Measurements from ENCODE around the gene MDM4. TPM values are rescaled to one million over a fixed set of nuclear protein-coding genes. Genes with fewer than 3 reads are reported as not detected.

MDM4 gene
- polyA plus RNA-seq, 1 experiment = 21.4 TPM

DNA sequence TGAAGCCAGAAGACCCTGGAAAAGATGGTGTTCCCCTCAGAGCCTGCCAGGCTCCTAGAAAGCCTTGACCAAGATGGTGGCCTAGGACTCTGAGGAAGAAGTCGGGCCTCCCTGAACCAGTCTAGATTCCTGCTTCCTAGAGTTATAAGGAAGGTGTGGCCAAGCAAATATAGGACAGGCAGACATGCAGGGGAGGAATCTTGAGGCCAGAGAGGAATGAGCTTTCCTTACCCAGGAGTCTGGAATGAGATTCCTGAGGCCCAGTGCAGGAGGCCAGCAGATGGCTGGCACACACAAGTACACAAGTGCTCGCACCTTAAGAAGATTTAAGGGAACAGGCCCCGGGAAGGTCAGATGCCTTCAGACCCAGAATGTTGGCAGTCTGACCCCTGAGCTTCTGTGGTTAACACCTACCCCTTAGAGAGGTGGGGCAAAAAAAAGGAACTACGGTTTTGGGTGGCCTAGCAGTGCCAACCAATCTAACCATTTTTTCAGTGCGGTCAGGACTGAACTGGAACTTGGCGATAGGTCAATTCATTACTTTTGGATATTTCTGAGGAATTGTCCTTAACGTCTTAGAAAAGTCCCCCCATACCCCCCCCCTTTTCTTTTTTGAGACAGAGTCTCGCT is 73.3 kb downstream of the MDM4 start:
- ChIA-PET POLR2A (no interaction called here), CTCF (interaction anchor here (1.5 to 2.2 kb wide), 3 partner anchors 24 to 219 kb away, joined by 4 to 16 read pairs (median 4); no protein-coding TSS in a partner anchor)
- H3K27me3 ChIP-seq (ENCODE audit: control insufficient read depth, insufficient read depth, low read length) = no peaks in the 10 kb centered on the region
- no peaks in the 10 kb centered on the region for H3K9me3 ChIP-seq (ENCODE audit: control insufficient read depth, insufficient read depth, low read length)
- no peak overlapping the region for H3K4me3 ChIP-seq (ENCODE audit: low read depth, low read length)
- TF ChIP-seq, protein P1, sequence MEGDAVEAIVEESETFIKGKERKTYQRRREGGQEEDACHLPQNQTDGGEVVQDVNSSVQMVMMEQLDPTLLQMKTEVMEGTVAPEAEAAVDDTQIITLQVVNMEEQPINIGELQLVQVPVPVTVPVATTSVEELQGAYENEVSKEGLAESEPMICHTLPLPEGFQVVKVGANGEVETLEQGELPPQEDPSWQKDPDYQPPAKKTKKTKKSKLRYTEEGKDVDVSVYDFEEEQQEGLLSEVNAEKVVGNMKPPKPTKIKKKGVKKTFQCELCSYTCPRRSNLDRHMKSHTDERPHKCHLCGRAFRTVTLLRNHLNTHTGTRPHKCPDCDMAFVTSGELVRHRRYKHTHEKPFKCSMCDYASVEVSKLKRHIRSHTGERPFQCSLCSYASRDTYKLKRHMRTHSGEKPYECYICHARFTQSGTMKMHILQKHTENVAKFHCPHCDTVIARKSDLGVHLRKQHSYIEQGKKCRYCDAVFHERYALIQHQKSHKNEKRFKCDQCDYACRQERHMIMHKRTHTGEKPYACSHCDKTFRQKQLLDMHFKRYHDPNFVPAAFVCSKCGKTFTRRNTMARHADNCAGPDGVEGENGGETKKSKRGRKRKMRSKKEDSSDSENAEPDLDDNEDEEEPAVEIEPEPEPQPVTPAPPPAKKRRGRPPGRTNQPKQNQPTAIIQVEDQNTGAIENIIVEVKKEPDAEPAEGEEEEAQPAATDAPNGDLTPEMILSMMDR (IDR thresholded peaks at IDR 0.05; ENCODE audit: low read depth, low read length) = no peak
- no peak for DNase-seq (ENCODE audit: low read depth, low spot score)
- H3K27ac ChIP-seq (ENCODE audit: low read depth, low read length) = no peak overlapping the region

DNA sequence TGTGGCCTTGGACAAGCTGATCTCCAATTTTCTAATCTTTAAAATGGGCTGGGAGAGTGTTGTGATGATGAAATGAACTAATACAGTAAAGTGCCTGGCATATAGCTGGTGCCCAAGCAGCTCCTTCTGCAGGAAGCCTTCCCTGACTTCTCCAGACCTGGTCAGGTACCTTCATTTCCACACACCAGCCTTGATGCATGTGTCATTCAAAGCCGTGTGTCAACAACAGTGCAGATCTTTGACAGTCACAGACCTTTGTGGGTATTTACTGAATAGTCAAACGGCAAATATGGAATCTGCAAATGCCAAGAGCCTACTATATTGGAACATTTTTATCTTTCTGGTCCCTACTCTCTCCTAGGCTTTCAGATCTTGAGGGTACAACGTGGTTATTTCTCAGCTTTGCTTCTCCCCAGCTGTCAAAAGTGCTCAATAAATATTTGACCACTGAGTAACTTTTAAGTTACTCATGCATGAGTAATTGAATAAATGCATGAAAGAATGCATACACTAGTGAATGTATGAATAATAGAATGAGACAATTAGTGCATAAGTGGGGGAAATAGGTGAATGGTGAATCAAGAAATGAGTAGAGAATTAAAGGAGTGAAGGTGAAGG is 75.4 kb downstream of the MDM4 start:
- POLR2A ChIA-PET = interaction anchor here (1.1 kb wide), 1 partner anchor 76 kb away, joined by 3 read pairs; the partner anchor contains the start of gene MDM4
- H3K4me3 ChIP-seq (ENCODE audit: low read depth, low read length) = no peak overlapping the region
- H3K27ac ChIP-seq (ENCODE audit: low read depth, low read length) = no peak overlapping the region
- CTCF ChIA-PET = interaction anchor here (1.0 to 1.8 kb wide), 4 partner anchors 23 to 216 kb away, joined by 3 to 11 read pairs (median 4); no protein-coding TSS in a partner anchor
- H3K9me3 ChIP-seq (ENCODE audit: control insufficient read depth, insufficient read depth, low read length) = no peaks in the 10 kb centered on the region
- H3K27me3 ChIP-seq (ENCODE audit: control insufficient read depth, insufficient read depth, low read length) = no peaks in the 10 kb centered on the region
- DNase-seq (ENCODE audit: low read depth, low spot score) = peak; percentile 16
- TF ChIP-seq, protein P1 (IDR thresholded peaks at IDR 0.05; ENCODE audit: low read depth, low read length) = no peak

DNA sequence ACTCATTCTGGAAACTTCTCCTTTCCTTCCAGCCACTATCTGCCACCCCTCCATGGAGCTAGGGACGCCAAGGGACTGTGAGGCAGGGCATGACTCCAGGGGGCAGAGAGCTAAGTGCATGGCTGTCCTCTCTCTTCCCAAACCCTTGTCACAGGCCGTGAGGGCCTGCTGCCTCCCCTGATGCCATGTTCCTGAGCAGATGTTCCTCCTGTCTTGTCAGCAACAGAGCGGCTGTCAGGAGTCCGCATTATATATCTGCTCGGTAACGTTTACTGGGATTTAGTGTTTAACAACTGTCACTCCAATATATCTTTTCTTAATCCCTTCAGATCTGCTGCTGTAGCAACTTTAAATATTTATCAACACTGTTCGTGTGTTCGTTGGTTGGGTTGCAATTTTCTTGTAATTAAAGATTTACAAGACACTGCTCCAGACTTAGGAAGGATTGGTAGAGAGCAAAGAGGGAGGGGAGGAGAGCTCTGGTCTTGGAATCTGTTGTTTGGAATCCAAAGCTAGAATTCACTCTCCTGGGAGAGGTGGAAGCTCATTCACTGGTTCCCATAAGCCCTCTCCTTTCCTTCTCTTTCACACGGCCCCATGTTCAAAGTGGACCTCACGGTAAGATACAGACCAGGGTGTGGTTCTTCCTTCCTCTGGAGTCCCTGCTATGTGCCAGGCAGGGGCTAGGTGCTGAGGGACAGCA is 76.2 kb downstream of the MDM4 start:
- no peak overlapping the region for H3K27ac ChIP-seq (ENCODE audit: low read depth, low read length)
- peaks cover 4% of the 10 kb centered on the region for H3K27me3 ChIP-seq (ENCODE audit: control insufficient read depth, insufficient read depth, low read length)
- ChIA-PET POLR2A (no interaction called here), CTCF (interaction anchor here (1.0 to 1.8 kb wide), 4 partner anchors 23 to 215 kb away, joined by 3 to 11 read pairs (median 4); no protein-coding TSS in a partner anchor)
- H3K9me3 ChIP-seq (ENCODE audit: control insufficient read depth, insufficient read depth, low read length) = no peaks in the 10 kb centered on the region
- no peak overlapping the region for H3K4me3 ChIP-seq (ENCODE audit: low read depth, low read length)
- TF ChIP-seq, protein P1 (IDR thresholded peaks at IDR 0.05; ENCODE audit: low read depth, low read length) = no peak
- no peak for DNase-seq (ENCODE audit: low read depth, low spot score)

DNA sequence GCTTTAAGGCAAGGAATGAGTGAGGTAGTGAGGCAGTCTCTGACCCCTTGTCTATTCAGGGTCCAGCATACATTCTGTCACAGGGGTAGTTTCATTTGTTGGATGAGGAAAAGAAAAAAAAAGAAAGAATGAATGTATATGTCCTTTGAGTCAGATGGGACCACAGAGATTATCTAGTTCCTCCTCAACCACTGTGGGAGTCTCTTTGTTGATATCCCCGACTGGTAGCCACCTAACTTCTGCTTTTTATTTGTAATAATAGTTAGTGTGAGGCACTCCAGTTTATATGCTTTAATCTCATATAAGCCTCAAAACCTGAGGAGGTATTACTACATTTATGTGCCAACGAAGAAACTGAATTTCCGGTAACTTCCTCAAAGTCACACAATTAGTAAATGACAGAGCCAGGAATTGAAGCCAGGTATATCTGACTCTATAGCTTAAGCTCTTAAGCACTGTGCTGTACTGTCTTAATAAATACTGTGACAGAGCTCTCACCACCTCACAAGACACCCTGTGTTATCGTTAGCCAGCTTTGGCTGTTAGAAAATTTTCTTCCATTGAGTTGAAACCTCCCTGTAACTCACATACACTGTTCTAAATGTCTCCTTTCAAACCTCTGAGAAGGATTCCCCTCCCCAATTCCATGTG is 82.2 kb downstream of the MDM4 start:
- TF ChIP-seq, protein P1 (IDR thresholded peaks at IDR 0.05; ENCODE audit: low read depth, low read length) = no peak
- ChIA-PET CTCF (interaction anchor here (1.7 kb wide), 1 partner anchor 148 kb away, joined by 5 read pairs; no protein-coding TSS in a partner anchor), POLR2A (no interaction called here)
- Histone ChIP-seq H3K9me3 (ENCODE audit: control insufficient read depth, insufficient read depth, low read length) (no peaks in the 10 kb centered on the region; the same call in 1 of the 2 replicates), H3K27me3 (ENCODE audit: control insufficient read depth, insufficient read depth, low read length) (peaks cover 39% of the 10 kb centered on the region), H3K4me3 (ENCODE audit: low read depth, low read length) (no peak overlapping the region), H3K27ac (ENCODE audit: low read depth, low read length) (no peak overlapping the region)
- DNase-seq (ENCODE audit: low read depth, low spot score) = no peak
